GM23338 (cell line): Measurements from ENCODE around the gene LIN7A.

Experiments used
- CREB1 ChIP-seq: fragments of 250-450 bp; sonication (Bioruptor Pico); IDR thresholded peaks from 2 replicates; pipeline ENCODE4 v1.5.0; 2020; ENCODE audit warnings: low read depth, mild to moderate bottlenecking, moderate library complexity
- CTCF ChIP-seq, 2 experiments: fragments of 200-600 bp in 1 of 2; sonication (generic) in 1 of 2; conservative IDR thresholded peaks; 2 replicates each; pipeline versions ENCODE4 v1.5.1 to v1.6.1; 2016 to 2017; ENCODE audit warnings: antibody characterized with exemption in 2 of 2, low read depth in 2 of 2, mild to moderate bottlenecking in 2 of 2, moderate library complexity in 1 of 2
- EZH2 ChIP-seq: fragments of 200-600 bp; sonication (generic); IDR thresholded peaks from one replicate; pipeline ENCODE4 v1.8.0; 2017; ENCODE audit warnings: antibody characterized with exemption, mild to moderate bottlenecking, low read depth; ENCODE audit not compliant: unreplicated experiment
- EZH2phosphoT487 ChIP-seq: fragments of 200-600 bp; sonication (generic); IDR thresholded peaks from one replicate; pipeline ENCODE4 v1.8.1; 2018; ENCODE audit warnings: antibody characterized with exemption; ENCODE audit not compliant: unreplicated experiment
- JUNB ChIP-seq: IDR thresholded peaks from one replicate; pipeline ENCODE4 v1.6.1; 2016; ENCODE audit warnings: antibody characterized with exemption; ENCODE audit not compliant: unreplicated experiment
- NANOG ChIP-seq: IDR thresholded peaks from 2 replicates; pipeline ENCODE4 v1.6.1; 2016; ENCODE audit warnings: antibody characterized with exemption, borderline replicate concordance
- POLR2AphosphoS5 ChIP-seq: IDR thresholded peaks from 2 replicates; pipeline ENCODE4 v1.6.1; 2016; ENCODE audit warnings: antibody characterized with exemption, low read depth
- REST ChIP-seq: IDR thresholded peaks from one replicate; pipeline ENCODE4 v1.6.1; 2018; ENCODE audit warnings: antibody characterized with exemption; ENCODE audit not compliant: unreplicated experiment
- STAT1 ChIP-seq: IDR thresholded peaks from one replicate; pipeline ENCODE4 v1.6.1; 2016; ENCODE audit warnings: antibody characterized with exemption; ENCODE audit not compliant: unreplicated experiment

- TF ChIP-seq POLR2AphosphoS5, result no peak
- TF ChIP-seq CTCF (conservative IDR thresholded peaks at IDR 0.05; ENCODE audit: low read depth in 2 of 2), result no peak
- TF ChIP-seq EZH2phosphoT487, result no peak
- no peak for TF ChIP-seq REST
- TF ChIP-seq EZH2, result no peak
- TF ChIP-seq JUNB, result no peak
- no peak for TF ChIP-seq CREB1 (CRISPR knock-in tag)
- no peak for TF ChIP-seq NANOG
- no peak for TF ChIP-seq STAT1
Measured at GRCh38 chr12:80884651-80885050, 53.1 kb downstream of the LIN7A start.
